ENCODE measurements around the gene MEI4.
"Not testable (repeated sequence)": the region's sequence is repeated elsewhere in the genome, so short reads cannot be mapped to it uniquely, and the experiment has no call there.

MEI4 gene

DNA sequence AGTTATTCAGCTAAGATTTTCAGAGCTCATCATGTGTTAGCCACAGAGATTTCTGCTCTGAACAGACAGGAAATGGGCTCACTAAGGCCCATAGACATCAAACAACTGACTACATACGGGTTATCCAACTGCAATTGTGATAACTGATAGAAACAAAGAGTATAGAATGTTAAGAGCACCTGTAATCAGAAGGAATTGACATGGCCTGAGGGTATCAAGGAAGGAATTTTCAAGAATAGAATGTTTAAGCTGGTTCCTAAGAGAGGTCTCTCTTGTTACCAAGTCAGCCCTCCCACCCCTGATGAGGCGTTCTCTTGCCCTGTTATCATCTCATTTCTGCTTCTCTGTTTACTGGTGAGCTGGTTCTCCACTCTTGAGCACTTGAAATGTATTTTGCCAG is at the start of gene MEI4:
MEI4 (plus strand) TSS at position 301 of the 400 bp plus-strand sequence. CDS start 37,633 bp downstream, outside the sequence.
- no peak for DNase-seq (ENCODE audit: low read depth in 2 of 2)

GRCh38 chr6:77604476-77604875 is 48.4 kb upstream of the MEI4 start:
- no peak for DNase-seq (ENCODE audit: low read depth in 2 of 2)

GRCh38 chr6:77607004-77607403 is 45.8 kb upstream of the MEI4 start:
- no peak for DNase-seq (ENCODE audit: low read depth in 2 of 2)

DNA sequence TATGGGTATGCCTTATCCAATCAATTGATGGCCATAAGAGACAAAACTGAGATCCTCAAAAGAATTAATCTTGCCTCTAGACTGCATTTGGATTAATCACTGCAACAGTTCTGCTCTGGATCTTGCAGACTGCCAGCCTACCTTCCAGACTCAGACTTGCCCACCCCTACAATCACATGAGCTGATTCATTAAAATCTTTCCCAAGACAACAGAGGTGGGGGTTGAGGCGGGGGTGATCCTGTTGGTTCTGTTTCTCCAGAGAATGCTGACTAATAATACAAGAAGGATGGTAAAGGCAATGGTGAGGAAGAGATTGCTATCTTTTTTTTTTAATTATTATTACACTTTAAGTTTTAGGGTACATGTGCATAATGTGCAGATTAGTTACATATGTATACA is 43.7 kb upstream of the MEI4 start:
- no peak for DNase-seq (ENCODE audit: low read depth in 2 of 2)

DNA sequence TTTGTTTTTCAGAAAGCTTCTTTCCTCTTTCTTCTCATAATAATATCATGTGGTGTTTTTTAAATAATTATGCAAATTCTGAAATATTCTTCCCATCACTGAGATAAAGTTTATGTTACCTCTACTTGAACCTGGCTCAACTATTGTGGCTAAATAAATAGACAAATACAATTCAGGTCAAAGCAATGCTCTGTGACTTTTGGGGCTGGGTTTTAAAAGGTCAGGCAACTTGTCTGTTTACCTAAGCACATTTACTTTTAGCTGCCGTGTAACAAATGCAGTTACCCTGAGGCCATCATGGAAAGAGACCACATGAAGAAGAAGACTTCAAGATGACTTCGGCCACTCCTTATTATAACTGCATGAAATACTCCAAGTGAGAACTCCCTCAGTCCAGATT is 33.7 kb upstream of the MEI4 start:
- DNase-seq (ENCODE audit: low read depth in 2 of 2) = no peak

- no peak for DNase-seq (ENCODE audit: low read depth in 2 of 2)
Observed at GRCh38 chr6:77620278-77620882, 32.5 kb upstream of the MEI4 start.

GRCh38 chr6:77624515-77624914 is 28.3 kb upstream of the MEI4 start:
- DNase-seq (ENCODE audit: low read depth in 2 of 2) = no peak

- no peak for DNase-seq (ENCODE audit: low read depth in 2 of 2)
Observed at GRCh38 chr6:77626426-77626825, 26.4 kb upstream of the MEI4 start.

DNA sequence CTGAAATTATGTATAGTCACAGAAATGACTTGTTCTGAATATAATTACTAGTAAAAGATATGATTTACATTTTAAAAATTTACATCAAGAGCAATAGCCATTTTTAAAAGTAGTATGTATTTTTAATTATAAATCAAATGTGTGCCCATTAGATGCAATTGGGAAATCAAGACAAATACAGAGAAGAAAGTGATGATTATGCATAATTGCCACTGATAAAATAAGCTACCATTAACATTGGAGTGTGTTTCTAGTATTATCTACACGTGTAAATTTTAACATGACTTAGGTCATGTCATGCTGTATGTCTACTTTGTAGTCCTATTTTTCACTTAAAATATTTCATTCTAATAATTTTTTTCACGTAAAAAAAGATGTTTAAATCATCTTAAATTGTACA is 22.8 kb upstream of the MEI4 start:
- no peak for DNase-seq (ENCODE audit: low read depth in 2 of 2)

GRCh38 chr6:77633471-77633870 is 19.4 kb upstream of the MEI4 start:
- DNase-seq (ENCODE audit: low read depth in 2 of 2) = no peak

DNA sequence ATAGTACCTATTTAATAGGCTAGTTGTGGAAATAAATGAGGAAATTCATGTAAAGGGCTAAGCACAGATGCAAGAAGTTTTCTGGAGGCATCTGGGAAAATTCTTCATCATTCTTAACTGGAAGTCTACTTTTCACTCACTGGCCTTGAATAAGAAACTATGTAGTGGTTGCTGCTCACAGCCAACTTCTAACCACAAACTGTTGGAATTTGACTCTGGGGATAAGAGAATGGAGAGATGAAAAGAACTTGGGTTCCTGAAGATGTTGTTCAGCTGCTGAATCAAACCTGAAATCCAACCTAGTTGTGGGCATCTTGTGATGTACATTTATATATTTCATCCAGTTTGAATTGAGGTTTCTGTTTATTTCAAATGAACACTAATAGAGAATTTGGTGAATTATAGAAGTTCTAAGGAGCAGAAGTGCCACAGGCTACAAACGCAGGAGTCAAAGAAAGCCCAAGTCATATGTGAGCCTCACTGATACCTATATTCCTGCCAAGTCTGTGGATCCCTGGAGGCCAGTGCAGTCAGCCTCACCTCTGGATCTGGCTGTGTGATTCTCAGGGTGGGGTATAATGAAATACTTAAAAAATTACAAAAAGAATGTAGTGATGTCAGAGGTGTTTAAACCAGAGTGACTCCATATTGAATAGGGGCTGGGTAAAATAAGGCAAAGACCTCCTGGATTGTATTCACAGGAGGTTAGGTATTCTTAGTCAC is 18.7 kb upstream of the MEI4 start:
- no peak for DNase-seq (ENCODE audit: low read depth in 2 of 2)

DNA sequence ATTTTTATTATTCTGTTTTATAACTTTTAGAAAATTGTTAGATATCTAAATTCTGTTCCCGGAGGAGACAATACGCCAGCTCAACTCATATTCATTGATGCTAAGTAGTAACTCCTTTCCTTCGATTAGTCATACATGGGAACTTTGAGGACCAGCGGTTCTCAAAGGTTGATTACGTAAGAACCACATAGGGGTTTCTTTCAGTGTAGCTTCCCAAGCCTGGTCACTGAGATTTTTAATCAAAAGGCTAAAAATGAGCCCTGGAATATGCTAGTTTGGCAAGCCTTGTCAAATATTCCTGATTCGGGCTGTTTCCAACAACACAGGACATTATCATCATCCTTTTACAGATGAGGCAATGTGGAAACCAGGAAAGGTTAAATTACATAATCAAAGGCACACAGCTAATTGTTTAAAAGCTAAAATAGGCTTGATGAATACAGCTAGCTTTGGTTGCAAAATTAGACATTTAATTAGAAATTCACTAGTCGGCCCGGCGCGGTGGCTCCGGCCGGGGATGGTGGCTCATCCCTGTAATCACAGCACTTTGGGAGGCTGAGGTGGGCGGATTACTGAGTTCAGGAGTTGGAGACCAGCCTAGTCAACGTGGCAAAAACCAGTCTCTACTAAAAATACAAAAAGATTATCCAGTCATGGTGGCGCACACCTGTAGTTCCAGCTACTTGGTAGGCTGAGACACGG is 14.6 kb upstream of the MEI4 start:
- DNase-seq (ENCODE audit: low read depth in 2 of 2) = no peak

DNA sequence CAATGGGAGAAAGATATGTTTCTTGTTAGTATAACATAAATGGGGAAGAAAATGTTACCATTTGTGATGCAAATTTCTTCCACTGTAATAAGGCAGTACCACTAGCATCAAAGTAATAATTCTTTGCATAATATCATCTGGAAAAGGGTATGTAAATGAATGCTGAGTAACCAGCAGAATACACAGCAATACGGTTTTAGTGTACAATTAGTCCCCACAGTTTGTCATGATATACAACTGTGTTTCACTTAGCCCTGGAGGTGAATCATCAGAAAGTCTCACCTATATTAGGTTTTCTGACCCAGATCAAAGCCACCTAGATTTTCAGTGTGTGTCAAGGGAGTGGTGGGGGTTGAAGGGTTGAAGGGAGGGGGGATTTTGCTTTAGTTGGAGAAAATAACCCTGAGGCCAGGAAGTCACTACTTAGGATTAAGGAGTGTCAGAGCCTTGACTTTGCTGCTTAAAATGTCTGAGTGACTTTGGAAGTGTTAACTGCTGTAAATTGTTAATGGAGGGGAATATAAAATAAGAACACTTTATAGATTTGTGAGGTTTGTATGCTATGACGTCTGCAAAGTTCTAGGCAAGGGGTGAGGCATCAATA is 8.6 kb upstream of the MEI4 start:
- DNase-seq (ENCODE audit: low read depth in 2 of 2) = no peak

- DNase-seq (ENCODE audit: low read depth in 2 of 2) = no peak
Observed at GRCh38 chr6:77650098-77650663, 2.7 kb upstream of the MEI4 start.

- DNase-seq (ENCODE audit: low read depth in 2 of 2) = no peak
Observed at GRCh38 chr6:77653816-77654215, 977 bp downstream of the MEI4 start.

DNA sequence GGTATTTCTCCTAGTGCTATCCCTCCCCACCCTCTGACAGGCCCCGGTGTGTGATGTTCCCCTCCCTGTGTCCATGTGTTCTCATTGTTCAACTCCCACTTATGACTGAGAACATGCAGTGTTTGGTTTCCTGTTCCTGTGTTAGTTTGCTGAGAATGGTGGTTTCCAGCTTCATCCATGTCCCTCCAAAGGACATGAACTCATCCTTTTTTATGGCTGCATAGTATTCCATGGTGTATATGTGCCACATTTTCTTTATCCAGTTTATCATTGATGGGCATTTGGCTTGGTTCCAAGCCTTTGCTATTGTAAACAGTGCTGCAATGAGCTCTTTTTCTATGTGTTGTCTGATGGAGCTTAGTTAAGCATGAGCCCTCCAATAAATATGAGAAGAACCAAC is 2.2 kb downstream of the MEI4 start:
- DNase-seq (ENCODE audit: low read depth in 2 of 2) = not testable (repeated sequence)

GRCh38 chr6:77656999-77657764 is 4.3 kb downstream of the MEI4 start:
- no peak for DNase-seq (ENCODE audit: low read depth in 2 of 2)

DNA sequence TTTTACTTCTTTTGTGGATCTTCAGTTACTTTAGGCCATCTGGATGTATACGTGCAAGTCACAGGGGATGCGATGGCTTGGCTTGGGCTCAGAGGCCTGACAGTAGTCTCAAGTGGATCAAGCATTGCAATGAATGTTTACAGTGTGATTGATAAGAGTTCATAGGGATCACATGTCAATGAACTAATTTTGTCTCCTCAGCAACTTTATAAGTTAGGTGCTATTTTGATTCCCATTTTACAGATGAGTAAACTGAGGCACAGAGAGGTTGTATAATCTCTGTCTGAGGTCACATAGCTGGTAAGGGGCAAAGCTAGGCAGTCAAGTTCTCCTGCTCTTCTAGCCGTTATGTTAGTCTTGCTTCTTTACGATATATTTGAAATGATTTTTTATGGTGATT is 13.5 kb downstream of the MEI4 start:
- no peak for DNase-seq (ENCODE audit: low read depth in 2 of 2)

DNA sequence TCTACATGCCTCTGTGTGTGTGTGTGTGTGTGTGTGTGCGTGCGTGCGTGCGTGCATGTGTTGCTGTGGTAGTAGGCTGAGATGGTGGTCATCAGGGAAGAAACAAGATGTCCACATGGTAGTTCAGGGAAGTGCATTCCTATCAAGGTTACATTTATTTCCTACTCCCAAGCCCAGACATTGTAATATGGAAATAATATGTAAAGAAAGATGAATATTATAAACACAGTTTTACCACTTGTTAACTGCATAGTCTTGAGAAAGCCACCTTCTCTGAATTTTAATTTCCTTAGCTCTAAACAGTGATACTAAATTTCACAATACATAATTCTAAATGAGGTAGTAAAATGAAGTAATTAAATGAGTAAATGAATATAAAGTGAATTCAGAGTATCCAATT is 14.0 kb downstream of the MEI4 start:
- no peak for DNase-seq (ENCODE audit: low read depth in 2 of 2)

GRCh38 chr6:77669913-77670312 is 17.1 kb downstream of the MEI4 start:
- no peak for DNase-seq (ENCODE audit: low read depth in 2 of 2)

GRCh38 chr6:77674211-77674610 is 21.4 kb downstream of the MEI4 start:
- no peak for DNase-seq (ENCODE audit: low read depth in 2 of 2)

DNA sequence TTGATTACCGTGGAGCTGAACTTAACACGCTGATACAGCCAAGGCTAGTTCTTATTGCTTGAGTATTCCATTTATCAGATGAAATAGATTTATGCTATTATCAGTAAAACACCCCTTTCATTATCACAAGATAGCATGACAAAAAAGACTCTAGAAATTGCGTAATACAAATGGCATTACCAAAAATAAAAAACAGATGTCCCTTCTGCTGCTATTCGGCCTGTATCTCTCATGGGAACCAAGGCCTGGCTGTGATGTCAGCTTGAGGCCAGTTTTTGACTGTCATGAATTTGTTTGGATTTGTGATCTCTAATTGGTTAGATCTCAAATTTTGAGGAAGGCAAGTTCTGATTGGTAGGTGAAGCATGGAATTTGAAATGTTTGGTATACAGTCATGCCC is 25.2 kb downstream of the MEI4 start:
- no peak for DNase-seq (ENCODE audit: low read depth in 2 of 2)

Measured in stimulated activated CD8-positive, alpha-beta memory T cell treated with anti-CD3 and anti-CD28 coated beads, Interleukin-2, amount 100 ng/mL, for 48 hours (primary cell).